GM19452 (cell line): ENCODE results near the gene MPI.
"Not testable (repeated sequence)": the region's sequence is repeated elsewhere in the genome, so short reads cannot be mapped to it uniquely, and the experiment has no call there.

Experiments
- ATAC-seq: cut with Tn5 transposase; IDR thresholded peaks from one replicate; pipeline ENCODE4 v1.9.1; 2021; ENCODE audit not compliant: unreplicated experiment

MPI gene

GRCh38 chr15:74890665-74890960 lies 771 bp downstream of the MPI start:
- no peak for ATAC-seq

- ATAC-seq = no peak
Measured at GRCh38 chr15:74891469-74891868, 1.6 kb downstream of the MPI start.

GRCh38 chr15:74892313-74892712 lies 2.5 kb downstream of the MPI start:
- ATAC-seq = no peak

GRCh38 chr15:74892931-74893330 lies 3.1 kb downstream of the MPI start:
- no peak for ATAC-seq

- no peak for ATAC-seq
Measured at GRCh38 chr15:74893627-74894026, 3.8 kb downstream of the MPI start.

GRCh38 chr15:74894383-74894782 lies 4.5 kb downstream of the MPI start:
- not testable (repeated sequence) for ATAC-seq

GRCh38 chr15:74895830-74896229 lies 6.0 kb downstream of the MPI start:
- ATAC-seq = no peak

GRCh38 chr15:74896316-74896715 lies 6.5 kb downstream of the MPI start:
- ATAC-seq = no peak

- no peak for ATAC-seq
Measured at GRCh38 chr15:74897300-74897701, 7.5 kb downstream of the MPI start.

- no peak for ATAC-seq
Measured at GRCh38 chr15:74901612-74902063, 11.8 kb downstream of the MPI start.

GRCh38 chr15:74902295-74903075 lies 12.6 kb downstream of the MPI start:
- no peak for ATAC-seq

GRCh38 chr15:74903676-74904075 lies 13.8 kb downstream of the MPI start:
- ATAC-seq = no peak

GRCh38 chr15:74904190-74904805 lies 14.5 kb downstream of the MPI start:
- ATAC-seq = no peak

- peak; percentile 28 for ATAC-seq
Measured at GRCh38 chr15:74906067-74906449, 16.2 kb downstream of the MPI start.

- peak; percentile 68 for ATAC-seq
Measured at GRCh38 chr15:74906450-74907162, 16.8 kb downstream of the MPI start, which contains the start of gene FAM219B. Gene FAM219B (minus strand): TSS chr15:74906851. CDS start chr15:74906800, 51 bp downstream.

GRCh38 chr15:74907163-74907870 lies 17.5 kb downstream of the MPI start:
- peak; percentile 7 for ATAC-seq

- ATAC-seq = no peak
Measured at GRCh38 chr15:74908635-74909034, 18.8 kb downstream of the MPI start.

GRCh38 chr15:74913041-74913440 lies 23.2 kb downstream of the MPI start:
- no peak for ATAC-seq

GRCh38 chr15:74913799-74914198 lies 24.0 kb downstream of the MPI start:
- ATAC-seq = not testable (repeated sequence)

- no peak for ATAC-seq
Measured at GRCh38 chr15:74917676-74918075, 27.8 kb downstream of the MPI start.

- no peak for ATAC-seq
Measured at GRCh38 chr15:74920456-74920855, 30.6 kb downstream of the MPI start.
